T follicular helper cell (primary cell): ENCODE results near the gene PRSS53.

Source experiments
- DNase-seq: peaks from one replicate; pipeline ENCODE4 v3.0.0-alpha.2; 2020; ENCODE audit warnings: low read depth

Gene PRSS53

DNA sequence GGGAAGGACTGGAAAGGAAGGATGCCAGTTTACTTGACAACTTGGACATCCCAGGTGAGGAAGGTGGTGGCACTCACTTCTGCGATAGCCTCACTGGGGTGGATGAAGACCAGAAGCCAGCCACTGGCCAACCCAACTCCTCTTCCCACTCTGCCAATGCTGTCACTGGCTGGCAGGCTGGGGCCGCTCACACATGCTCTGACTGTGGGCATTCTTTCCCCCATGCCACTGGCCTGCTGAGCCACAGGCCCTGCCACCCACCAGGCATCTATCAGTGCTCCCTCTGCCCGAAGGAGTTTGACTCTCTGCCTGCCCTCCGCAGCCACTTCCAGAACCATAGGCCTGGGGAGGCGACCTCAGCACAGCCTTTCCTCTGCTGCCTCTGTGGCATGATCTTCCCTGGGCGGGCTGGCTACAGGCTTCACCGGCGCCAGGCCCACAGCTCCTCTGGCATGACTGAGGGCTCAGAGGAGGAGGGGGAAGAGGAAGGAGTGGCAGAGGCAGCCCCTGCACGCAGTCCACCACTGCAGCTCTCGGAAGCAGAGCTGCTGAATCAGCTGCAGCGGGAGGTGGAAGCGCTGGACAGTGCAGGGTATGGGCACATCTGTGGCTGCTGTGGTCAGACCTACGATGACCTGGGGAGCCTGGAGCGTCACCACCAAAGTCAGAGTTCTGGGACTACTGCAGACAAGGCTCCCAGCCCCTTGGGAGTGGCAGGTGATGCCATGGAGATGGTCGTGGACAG, 10.0 kb downstream of the PRSS53 start:
- DNase-seq = no peak

GRCh38 chr16:31077592-31078396, 10.9 kb downstream of the PRSS53 start:
- DNase-seq = no peak

DNA sequence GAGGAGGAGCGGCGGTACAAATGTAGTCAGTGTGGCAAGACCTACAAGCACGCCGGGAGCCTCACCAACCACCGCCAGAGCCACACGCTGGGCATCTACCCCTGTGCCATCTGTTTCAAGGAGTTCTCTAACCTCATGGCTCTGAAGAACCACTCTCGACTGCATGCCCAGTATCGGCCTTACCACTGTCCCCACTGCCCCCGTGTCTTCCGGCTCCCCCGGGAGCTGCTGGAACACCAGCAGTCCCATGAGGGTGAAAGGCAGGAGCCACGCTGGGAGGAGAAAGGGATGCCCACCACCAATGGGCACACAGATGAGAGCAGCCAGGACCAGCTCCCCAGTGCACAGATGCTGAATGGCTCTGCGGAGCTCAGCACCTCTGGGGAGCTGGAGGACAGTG, 11.7 kb downstream of the PRSS53 start:
- no peak for DNase-seq

GRCh38 chr16:31076319-31076718, 12.4 kb downstream of the PRSS53 start:
- DNase-seq = no peak

DNA sequence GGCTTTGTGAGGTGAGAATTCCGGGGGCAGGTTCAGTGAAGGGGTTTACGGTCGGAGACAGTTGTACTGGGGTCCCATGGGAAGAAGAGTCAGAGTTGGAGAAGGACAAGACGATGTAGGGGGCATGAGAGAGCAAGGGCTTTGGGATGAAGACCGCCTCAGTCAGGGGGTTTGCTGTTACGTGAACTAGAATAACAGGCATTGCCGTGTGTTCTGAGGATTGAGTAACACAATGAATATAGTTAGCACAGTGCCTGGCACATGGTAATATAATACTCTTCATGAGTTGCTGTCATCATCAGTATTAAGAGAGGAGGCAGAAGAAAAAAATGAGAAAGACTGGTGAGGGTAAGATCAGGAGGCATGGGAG, 13.9 kb downstream of the PRSS53 start:
- DNase-seq = no peak

DNA sequence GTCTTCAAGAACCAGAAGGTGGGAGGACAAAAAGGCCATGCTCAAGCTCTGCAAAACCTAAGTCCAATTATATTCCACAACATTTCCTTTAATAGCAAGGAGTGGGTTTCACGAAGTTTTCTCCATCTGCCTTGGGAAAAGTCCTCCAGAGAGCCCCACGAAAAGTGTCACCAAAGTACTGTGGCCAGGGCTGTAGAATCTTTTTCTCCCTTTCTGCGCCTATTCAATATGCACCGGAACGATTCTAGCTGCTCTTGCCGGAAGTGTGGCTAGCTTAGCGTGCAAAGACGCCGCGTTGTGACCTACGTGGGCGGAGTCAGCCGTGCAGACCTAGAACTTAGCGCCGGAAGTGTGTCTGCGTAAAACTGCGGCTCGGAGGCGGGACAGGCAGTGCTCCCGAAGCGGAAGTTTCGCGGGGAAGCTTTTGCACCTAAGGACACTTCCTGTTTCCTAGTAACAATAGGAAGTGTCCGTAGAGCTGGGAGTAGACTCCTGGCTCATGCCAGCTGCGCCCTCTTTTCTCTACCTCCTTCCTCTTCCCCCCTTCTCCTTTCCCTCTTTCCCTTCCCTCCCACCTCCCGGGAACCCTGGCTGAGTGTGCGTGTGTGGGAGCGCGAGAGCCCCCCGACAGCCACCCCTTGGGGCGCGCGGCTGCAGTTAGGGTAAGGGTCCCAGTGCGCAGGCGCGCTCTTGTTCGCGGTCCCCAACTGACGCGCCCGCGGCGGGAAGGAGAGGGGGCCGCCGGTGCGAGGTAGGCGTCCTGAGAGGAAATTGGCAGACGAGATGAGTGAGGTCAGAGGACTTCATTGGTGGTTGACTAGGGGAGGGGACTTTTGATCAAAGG, 14.6 kb downstream of the PRSS53 start, which contains the start of the genes ZNF646 and ZNF668:
ZNF646 (plus strand) TSS at position 453 of the 844 bp plus-strand sequence. CDS start 1,903 bp downstream, outside the sequence.
ZNF668 (minus strand) TSS at position 271 of the 844 bp plus-strand sequence. CDS start 9,781 bp downstream, outside the sequence.
- DNase-seq = peak; percentile 98

- peak; percentile 82 for DNase-seq
Observed at GRCh38 chr16:31073142-31073969, 15.4 kb downstream of the PRSS53 start.

DNA sequence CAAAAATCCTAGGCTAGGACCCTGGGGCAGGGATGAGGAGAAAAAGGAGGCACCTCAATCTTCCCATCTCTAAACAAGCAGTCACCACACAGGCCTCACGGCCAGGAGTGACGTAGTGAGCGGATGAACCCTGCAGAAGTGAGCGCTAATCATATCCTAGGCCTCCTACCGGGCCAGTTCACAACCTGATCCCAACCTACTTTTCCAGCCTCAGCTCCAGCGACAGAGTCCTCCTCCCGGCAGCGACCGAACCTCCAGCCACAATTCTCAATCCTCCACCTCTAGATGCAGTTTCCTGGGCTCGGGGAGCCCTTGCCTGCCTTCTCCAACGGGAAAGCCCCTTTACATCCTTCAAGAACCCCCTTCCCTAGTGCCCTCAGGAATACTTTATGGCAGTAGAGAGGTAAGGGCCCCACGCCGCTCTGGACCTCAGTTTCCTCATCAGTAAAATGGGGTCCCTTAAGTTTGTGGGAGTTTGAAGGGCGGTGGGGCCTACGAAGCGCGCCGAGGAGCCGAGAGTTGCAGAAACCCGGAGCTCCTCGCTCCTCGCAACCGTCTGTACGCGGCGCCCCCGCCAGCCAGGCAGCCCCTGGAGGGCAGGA, 16.1 kb downstream of the PRSS53 start:
- DNase-seq = no peak

GRCh38 chr16:31071861-31072260, 16.9 kb downstream of the PRSS53 start:
- DNase-seq = no peak

DNA sequence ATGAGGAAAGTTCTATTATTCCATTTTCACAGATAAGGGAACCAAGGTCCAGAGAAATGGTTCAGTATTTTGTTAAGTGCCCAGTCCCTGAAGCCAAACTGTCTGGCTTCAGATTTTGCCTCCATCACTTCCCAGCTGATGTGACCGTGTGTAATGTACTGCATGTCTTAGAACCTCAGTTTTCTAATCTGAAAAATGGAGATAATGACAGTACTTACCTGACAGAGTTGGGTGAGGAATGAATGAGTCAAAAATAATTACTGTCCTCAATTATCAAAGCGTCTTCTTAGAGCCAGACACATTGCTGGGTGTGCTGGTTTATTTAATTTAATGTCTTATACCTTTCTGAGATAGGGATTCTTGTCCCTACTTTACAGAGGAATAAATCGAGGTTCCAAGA, 21.4 kb downstream of the PRSS53 start:
- no peak for DNase-seq

DNA sequence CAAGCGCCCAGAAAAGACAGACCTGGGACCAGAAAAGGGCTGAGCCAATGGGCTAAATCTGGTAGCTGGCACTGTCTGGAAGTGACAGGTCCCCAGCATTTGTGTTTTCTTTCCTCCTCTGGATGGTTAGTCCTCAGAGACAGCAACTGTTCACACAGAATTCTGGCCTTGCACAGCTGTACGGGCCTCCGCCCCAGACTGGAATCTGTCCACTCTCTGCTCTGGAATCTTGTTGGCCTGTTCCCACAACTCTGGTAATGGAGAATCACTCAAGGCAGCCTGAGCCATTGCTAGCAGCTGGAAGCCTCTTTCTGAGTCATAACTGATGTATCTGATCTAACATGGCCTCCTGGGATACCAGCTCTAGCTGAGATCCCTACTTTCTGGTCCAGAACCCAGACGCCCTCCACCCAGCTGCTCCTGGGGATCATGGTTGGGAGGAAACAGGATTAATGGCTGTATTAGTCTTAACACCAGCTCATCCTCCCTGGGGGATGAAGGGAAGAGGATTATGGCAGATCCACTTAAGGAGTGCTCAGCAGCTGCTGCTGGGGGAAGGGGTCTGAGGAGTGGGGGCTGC, 23.8 kb downstream of the PRSS53 start:
- no peak for DNase-seq

GRCh38 chr16:31063843-31064611, 24.7 kb downstream of the PRSS53 start:
- no peak for DNase-seq

GRCh38 chr16:31063495-31063842, 25.3 kb downstream of the PRSS53 start:
- no peak for DNase-seq

DNA sequence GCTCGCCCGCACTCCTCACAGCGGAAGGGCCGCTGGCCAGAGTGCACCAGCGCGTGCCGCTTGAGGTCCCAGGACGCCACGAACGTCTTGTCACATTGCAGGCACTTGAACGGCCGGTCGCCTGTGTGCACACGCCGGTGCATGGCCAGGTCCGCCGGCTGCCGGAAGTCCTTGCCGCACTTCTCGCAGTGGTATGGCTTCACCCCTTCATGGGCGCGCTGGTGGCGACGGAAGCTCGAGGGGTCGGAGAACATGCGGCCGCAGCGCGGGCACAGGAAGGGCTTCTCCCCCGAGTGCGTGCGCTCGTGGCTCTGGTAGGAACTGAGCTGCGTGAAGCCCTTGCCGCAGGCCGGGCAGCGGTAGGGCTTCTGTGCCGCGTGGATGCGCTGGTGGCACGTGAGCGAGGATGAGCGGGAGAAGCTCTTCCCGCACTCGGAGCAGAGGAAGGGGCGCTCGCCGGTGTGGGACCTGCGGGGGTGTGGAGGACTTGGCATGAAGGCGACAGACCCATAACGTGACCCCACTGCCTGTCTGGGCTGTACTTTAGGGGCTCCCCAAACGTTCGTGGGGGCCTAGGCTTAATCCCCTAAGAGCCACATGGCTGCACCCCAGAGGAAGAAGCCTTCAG, 26.8 kb downstream of the PRSS53 start:
- DNase-seq = no peak

GRCh38 chr16:31061126-31061812, 27.5 kb downstream of the PRSS53 start:
- DNase-seq = no peak

GRCh38 chr16:31055613-31056012, 33.1 kb downstream of the PRSS53 start:
- no peak for DNase-seq

- DNase-seq = no peak
Observed at GRCh38 chr16:31052114-31052513, 36.6 kb downstream of the PRSS53 start.

DNA sequence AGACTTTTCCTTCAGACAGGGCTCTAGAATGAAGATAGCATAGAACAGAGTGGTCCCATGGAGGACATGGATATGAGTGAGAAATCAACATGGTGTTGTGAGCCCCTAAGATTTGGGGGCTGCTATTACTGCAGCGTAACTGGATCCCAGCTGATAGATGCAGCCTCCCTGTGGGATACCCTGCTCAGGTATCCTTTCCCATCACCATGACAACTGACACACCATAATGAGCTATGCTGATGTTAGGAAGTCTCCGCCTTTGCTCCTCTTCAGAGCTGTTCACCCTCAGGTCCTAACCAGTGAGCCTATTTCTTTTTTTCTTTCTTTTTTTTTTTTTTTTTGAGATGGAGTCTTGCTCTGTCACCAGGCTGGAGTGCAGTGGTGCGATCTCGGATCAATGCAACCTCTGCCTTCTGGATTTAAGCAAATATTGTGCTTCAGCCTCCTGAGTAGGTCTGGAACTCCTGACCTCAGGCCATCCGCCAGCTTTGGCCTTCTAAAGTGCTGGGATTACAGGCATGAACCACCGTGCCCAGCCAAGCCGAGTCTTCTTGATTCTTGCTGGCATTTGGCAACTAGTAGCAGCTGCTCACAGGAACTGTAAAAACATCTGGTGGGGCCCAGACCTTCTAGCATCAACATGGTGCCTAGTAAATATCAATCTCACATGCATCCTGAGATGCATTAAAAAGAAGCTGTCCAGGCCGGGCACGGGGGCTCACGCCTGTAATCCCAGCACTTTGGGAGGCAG, 38.3 kb downstream of the PRSS53 start:
- DNase-seq = no peak
